Measurements from ENCODE around the gene MAP3K4.

DNA sequence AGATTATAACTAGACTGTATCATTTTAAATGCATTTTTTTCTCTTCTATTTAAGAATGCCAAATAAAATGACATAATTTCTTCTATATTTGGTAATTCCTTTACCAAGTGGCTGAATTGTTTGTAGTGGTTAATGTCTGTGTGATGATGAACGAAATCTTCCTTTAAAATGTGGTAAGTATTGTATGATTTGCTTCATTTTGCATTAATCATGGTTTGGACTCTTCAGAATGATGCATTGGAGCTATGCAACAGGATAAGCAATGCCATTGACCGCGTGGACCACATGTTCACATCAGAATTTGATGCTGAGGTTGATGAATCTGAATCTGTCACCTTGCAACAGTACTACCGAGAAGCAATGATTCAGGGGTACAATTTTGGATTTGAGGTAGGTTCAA lies 99.6 kb downstream of the MAP3K4 start:
- TF ChIP-seq, protein P1, sequence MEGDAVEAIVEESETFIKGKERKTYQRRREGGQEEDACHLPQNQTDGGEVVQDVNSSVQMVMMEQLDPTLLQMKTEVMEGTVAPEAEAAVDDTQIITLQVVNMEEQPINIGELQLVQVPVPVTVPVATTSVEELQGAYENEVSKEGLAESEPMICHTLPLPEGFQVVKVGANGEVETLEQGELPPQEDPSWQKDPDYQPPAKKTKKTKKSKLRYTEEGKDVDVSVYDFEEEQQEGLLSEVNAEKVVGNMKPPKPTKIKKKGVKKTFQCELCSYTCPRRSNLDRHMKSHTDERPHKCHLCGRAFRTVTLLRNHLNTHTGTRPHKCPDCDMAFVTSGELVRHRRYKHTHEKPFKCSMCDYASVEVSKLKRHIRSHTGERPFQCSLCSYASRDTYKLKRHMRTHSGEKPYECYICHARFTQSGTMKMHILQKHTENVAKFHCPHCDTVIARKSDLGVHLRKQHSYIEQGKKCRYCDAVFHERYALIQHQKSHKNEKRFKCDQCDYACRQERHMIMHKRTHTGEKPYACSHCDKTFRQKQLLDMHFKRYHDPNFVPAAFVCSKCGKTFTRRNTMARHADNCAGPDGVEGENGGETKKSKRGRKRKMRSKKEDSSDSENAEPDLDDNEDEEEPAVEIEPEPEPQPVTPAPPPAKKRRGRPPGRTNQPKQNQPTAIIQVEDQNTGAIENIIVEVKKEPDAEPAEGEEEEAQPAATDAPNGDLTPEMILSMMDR (IDR thresholded peaks at IDR 0.05), result no peak
- TF ChIP-seq ETV6 (CRISPR knock-in tag; IDR thresholded peaks at IDR 0.05) (no peak), RELA (CRISPR knock-in tag; IDR thresholded peaks at IDR 0.05; ENCODE audit: borderline replicate concordance) (no peak)
- TF ChIP-seq, protein P2, sequence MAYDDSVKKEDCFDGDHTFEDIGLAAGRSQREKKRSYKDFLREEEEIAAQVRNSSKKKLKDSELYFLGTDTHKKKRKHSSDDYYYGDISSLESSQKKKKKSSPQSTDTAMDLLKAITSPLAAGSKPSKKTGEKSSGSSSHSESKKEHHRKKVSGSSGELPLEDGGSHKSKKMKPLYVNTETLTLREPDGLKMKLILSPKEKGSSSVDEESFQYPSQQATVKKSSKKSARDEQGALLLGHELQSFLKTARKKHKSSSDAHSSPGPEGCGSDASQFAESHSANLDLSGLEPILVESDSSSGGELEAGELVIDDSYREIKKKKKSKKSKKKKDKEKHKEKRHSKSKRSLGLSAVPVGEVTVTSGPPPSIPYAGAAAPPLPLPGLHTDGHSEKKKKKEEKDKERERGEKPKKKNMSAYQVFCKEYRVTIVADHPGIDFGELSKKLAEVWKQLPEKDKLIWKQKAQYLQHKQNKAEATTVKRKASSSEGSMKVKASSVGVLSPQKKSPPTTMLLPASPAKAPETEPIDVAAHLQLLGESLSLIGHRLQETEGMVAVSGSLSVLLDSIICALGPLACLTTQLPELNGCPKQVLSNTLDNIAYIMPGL (CRISPR knock-in tag; IDR thresholded peaks at IDR 0.05), result no peak

All from WTC11 (cell line).